Mesothelial cell of epicardium (in vitro differentiated cells): Measurements from ENCODE around the gene TBC1D4. TPM values are rescaled to one million over a fixed set of nuclear protein-coding genes. Genes with fewer than 3 reads are reported as not detected.

Experiments
- DNase-seq, 2 experiments: peaks; one replicate each; pipeline ENCODE4 v3.0.0; 2021; ENCODE audit warnings: low spot score in 2 of 2; ENCODE audit not compliant: unreplicated experiment in 2 of 2
- H3K27ac Mint-ChIP-seq: 2 replicates; pipeline ENCODE4 v1.8.0; 2021; ENCODE audit warnings: mixed read lengths
- H3K27me3 Mint-ChIP-seq: 2 replicates; pipeline ENCODE4 v1.8.0; 2021; ENCODE audit warnings: low read depth, mixed read lengths
- H3K36me3 Mint-ChIP-seq: 2 replicates; pipeline ENCODE4 v1.8.0; 2021; ENCODE audit warnings: mixed read lengths
- H3K4me1 Mint-ChIP-seq: 2 replicates; pipeline ENCODE4 v1.8.0; 2021; ENCODE audit warnings: mixed read lengths
- H3K4me3 Mint-ChIP-seq: 2 replicates; pipeline ENCODE4 v1.8.0; 2021; ENCODE audit warnings: mild to moderate bottlenecking, moderate library complexity, mixed read lengths
- H3K9me3 Mint-ChIP-seq: 2 replicates; pipeline ENCODE4 v1.8.0; 2021; ENCODE audit warnings: mixed read lengths
- total RNA-seq: library from RNA; stranded (reverse); gene quantifications from 3 replicates; pipeline ENCODE4 v1.2.1, GENCODE V29; 2021
- TF ChIP-seq, protein P1 (sequence below): fragments of 200-600 bp; sonication (generic); IDR thresholded peaks from one replicate; pipeline ENCODE4 v1.5.0; 2021; ENCODE audit warnings: antibody characterized with exemption; ENCODE audit not compliant: unreplicated experiment

TBC1D4 gene
- total RNA-seq, 1 donor from 2014 or later = 20.5 TPM

- Mint-ChIP-seq H3K4me3 (no peak overlapping the region), H3K4me1 (no peaks in the 10 kb centered on the region), H3K9me3 (peaks cover 14% of the 10 kb centered on the region), H3K27ac (no peak overlapping the region), H3K27me3 (no peaks in the 10 kb centered on the region), H3K36me3 (peaks cover 14% of the 10 kb centered on the region)
- no peak for DNase-seq
- TF ChIP-seq, protein P1, sequence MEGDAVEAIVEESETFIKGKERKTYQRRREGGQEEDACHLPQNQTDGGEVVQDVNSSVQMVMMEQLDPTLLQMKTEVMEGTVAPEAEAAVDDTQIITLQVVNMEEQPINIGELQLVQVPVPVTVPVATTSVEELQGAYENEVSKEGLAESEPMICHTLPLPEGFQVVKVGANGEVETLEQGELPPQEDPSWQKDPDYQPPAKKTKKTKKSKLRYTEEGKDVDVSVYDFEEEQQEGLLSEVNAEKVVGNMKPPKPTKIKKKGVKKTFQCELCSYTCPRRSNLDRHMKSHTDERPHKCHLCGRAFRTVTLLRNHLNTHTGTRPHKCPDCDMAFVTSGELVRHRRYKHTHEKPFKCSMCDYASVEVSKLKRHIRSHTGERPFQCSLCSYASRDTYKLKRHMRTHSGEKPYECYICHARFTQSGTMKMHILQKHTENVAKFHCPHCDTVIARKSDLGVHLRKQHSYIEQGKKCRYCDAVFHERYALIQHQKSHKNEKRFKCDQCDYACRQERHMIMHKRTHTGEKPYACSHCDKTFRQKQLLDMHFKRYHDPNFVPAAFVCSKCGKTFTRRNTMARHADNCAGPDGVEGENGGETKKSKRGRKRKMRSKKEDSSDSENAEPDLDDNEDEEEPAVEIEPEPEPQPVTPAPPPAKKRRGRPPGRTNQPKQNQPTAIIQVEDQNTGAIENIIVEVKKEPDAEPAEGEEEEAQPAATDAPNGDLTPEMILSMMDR = no peak
Measured at GRCh38 chr13:75467040-75467728, 14.8 kb downstream of the TBC1D4 start.

- TF ChIP-seq, protein P1 = no peak
- Mint-ChIP-seq H3K27me3 (no peaks in the 10 kb centered on the region), H3K36me3 (peaks cover 14% of the 10 kb centered on the region), H3K4me3 (no peak overlapping the region), H3K4me1 (peaks cover 1% of the 10 kb centered on the region), H3K9me3 (peaks cover 15% of the 10 kb centered on the region), H3K27ac (no peak overlapping the region)
- DNase-seq = no peak
Measured at GRCh38 chr13:75465236-75465635, 16.7 kb downstream of the TBC1D4 start.

GRCh38 chr13:75461314-75461713 lies 20.7 kb downstream of the TBC1D4 start:
- peaks cover 6% of the 10 kb centered on the region for H3K4me1 Mint-ChIP-seq
- peaks cover 14% of the 10 kb centered on the region for H3K36me3 Mint-ChIP-seq
- TF ChIP-seq, protein P1 = no peak
- no peak overlapping the region for H3K4me3 Mint-ChIP-seq
- no peak for DNase-seq
- peaks cover 17% of the 10 kb centered on the region for H3K9me3 Mint-ChIP-seq
- H3K27me3 Mint-ChIP-seq = no peaks in the 10 kb centered on the region
- no peak overlapping the region for H3K27ac Mint-ChIP-seq

DNA sequence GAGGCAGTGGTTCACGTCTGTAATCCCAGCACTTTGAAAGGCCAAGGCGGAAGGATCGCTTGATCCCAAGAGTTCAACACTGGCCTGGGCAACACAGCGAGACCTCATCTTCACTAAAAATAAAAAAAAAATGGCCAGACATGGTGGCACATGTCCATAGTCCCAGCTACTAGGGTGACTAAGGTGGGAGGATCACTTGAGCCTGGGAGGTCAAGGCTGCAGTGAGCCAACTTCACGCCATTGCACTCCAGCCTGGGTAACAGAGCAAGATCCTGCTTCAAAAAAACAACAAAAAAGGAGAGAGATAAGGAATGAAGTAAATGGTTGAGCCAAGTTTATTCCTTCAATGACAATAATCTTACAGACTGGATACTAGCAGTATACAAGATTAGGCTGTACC lies 21.3 kb downstream of the TBC1D4 start:
- no peaks in the 10 kb centered on the region for H3K27me3 Mint-ChIP-seq
- no peak overlapping the region for H3K4me3 Mint-ChIP-seq
- no peak for DNase-seq
- peaks cover 6% of the 10 kb centered on the region for H3K4me1 Mint-ChIP-seq
- peaks cover 13% of the 10 kb centered on the region for H3K9me3 Mint-ChIP-seq
- no peak overlapping the region for H3K27ac Mint-ChIP-seq
- H3K36me3 Mint-ChIP-seq = peaks cover 10% of the 10 kb centered on the region
- TF ChIP-seq, protein P1 = no peak

DNA sequence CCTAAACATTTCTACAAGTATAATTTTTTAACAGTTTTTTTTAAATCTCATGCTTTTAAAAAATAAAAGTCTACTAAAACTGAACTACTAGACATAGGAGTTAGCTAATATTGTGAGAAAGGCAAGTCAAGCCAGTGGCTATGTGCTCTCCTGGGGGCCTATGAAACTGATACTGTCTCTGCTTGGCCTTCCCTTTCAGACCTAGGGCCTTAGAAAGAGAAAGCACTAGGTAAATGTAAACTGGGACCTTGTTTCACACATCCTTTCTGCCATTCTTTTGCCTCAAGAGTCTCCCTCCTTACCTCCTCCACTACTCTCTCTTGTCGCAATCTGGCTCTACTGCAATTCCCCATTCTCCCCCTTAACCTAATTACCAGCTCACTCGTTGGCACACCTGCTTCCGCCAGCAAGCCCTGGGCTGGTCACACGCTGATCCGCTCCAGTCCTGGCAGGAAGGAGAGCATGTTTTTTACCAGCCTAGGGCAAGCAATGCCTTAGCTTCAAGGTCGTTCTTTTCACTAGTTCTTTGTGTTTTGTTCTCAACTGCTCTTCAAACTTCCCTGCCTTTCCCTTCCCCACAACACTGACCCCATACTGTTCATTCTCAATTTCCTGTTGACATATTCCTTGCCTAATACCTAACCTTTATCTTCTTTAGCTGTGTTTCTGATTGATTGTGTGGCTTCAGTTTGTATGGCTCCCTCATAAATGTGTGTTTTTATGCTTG lies 23.1 kb downstream of the TBC1D4 start:
- Mint-ChIP-seq H3K4me1 (peaks cover 14% of the 10 kb centered on the region), H3K27me3 (no peaks in the 10 kb centered on the region), H3K9me3 (peaks cover 3% of the 10 kb centered on the region), H3K4me3 (no peak overlapping the region), H3K36me3 (no peaks in the 10 kb centered on the region), H3K27ac (peak overlapping the region; percentile 21)
- TF ChIP-seq, protein P1 = no peak
- no peak for DNase-seq
